PC-3 (cell line): ENCODE measurements around the gene HBE1. TPM values are rescaled to one million over a fixed set of nuclear protein-coding genes. Genes with fewer than 3 reads are reported as not detected.
"Not testable (repeated sequence)": the region's sequence is repeated elsewhere in the genome, so short reads cannot be mapped to it uniquely, and the experiment has no call there.

Experiments used
- ATAC-seq: fragments of 200-7000 bp; cut with Tn5 transposase; 2 replicates; pipeline ENCODE4 v1.9.1; 2020; ENCODE audit warnings: mild to moderate bottlenecking, moderate library complexity
- BruUV-seq: library from RNA; stranded (reverse); fragments of 400-500 nt; replicated peaks from 2 replicates; lab custom pipeline; 2021; lab: Mats Ljungman, UMichigan
- CTCF ChIA-PET: fragments of 300-600 bp; sonication (Branson Sonifier 250); formaldehyde crosslinking; loops from one replicate; lab custom pipeline; 2022; ENCODE audit warnings: antibody characterized with exemption; lab: Charles Lee
- POLR2A ChIA-PET: fragments of 300-600 bp; sonication (Branson Sonifier 250); formaldehyde crosslinking; loops from one replicate; lab custom pipeline; 2022; ENCODE audit warnings: antibody characterized with exemption; ENCODE audit not compliant: unreplicated experiment; lab: Charles Lee
- DNase-seq: peaks from one replicate; pipeline ENCODE4 v3.0.0-alpha.2; 2015
- H2AFZ ChIP-seq: fragments of 300-600 bp; sonication (generic); 2 replicates; pipeline ENCODE4 v1.6.0; 2016; ENCODE audit warnings: antibody characterized with exemption, low read length
- H3F3A ChIP-seq: fragments of 300-600 bp; sonication (generic); one replicate; pipeline ENCODE4 v1.6.0; 2017; ENCODE audit warnings: antibody characterized with exemption, low read length, control low read depth, mild to moderate bottlenecking; ENCODE audit not compliant: unreplicated experiment
- H3K27ac ChIP-seq: fragments of 300-600 bp; sonication (generic); 2 replicates; pipeline ENCODE4 v1.5.1; 2016; ENCODE audit warnings: mild to moderate bottlenecking, low read length
- H3K27me3 ChIP-seq: fragments of 300-600 bp; sonication (generic); 2 replicates; pipeline ENCODE4 v1.6.1; 2016; ENCODE audit warnings: low read length, mixed read lengths
- H3K36me3 ChIP-seq: fragments of 300-600 bp; sonication (generic); 2 replicates; pipeline ENCODE4 v1.6.1; 2016; ENCODE audit warnings: low read depth, mixed run types, low read length, mixed read lengths
- H3K4me1 ChIP-seq: fragments of 300-600 bp; sonication (generic); 2 replicates; pipeline ENCODE4 v1.5.1; 2016; ENCODE audit warnings: low read length; ENCODE audit not compliant: insufficient read depth
- H3K4me2 ChIP-seq: fragments of 300-600 bp; sonication (generic); 2 replicates; pipeline ENCODE4 v1.6.0; 2016; ENCODE audit warnings: low read length
- H3K4me3 ChIP-seq: fragments of 300-600 bp; sonication (generic); 2 replicates; pipeline ENCODE4 v1.5.1; 2016; ENCODE audit warnings: mild to moderate bottlenecking, low read length, mixed read lengths
- H3K79me2 ChIP-seq: fragments of 300-600 bp; sonication (generic); 2 replicates; pipeline ENCODE4 v1.6.1; 2017; ENCODE audit warnings: low read length, mixed read lengths
- H3K9ac ChIP-seq: fragments of 300-600 bp; sonication (generic); 2 replicates; pipeline ENCODE4 v1.6.0; 2016; ENCODE audit warnings: mild to moderate bottlenecking, low read length
- H3K9me2 ChIP-seq: fragments of 300-600 bp; sonication (generic); replicated peaks from 2 replicates; pipeline ENCODE4 v1.6.1; 2016; ENCODE audit warnings: mixed run types, low read length, mixed read lengths
- H3K9me3 ChIP-seq: fragments of 300-600 bp; sonication (generic); 2 replicates; pipeline ENCODE4 v1.6.1; 2016; ENCODE audit warnings: low read length, mixed read lengths
- H4K20me1 ChIP-seq: fragments of 300-600 bp; sonication (generic); 2 replicates; pipeline ENCODE4 v1.6.1; 2016; ENCODE audit warnings: low read length, mixed read lengths
- CTCF ChIP-seq: fragments of 300-600 bp; sonication (generic); conservative IDR thresholded peaks from 2 replicates; pipeline ENCODE4 v1.5.1; 2017; ENCODE audit warnings: antibody characterized with exemption, low read depth, mild to moderate bottlenecking, low read length
- EZH2 ChIP-seq: fragments of 300-600 bp; sonication (generic); IDR thresholded peaks from one replicate; pipeline ENCODE4 v1.6.1; 2017; ENCODE audit warnings: antibody characterized with exemption, mild to moderate bottlenecking, low read length; ENCODE audit not compliant: unreplicated experiment
- EZH2phosphoT487 ChIP-seq: fragments of 300-600 bp; sonication (generic); IDR thresholded peaks from 2 replicates; pipeline ENCODE4 v1.6.1; 2018; ENCODE audit warnings: mild to moderate bottlenecking, antibody characterized with exemption, low read length, borderline replicate concordance
- intact Hi-C: fragments of 100-400 bp; cut with micrococcal nuclease; formaldehyde crosslinking; loops from 2 replicates; pipeline ENCODE4 v1.9.0; 2023
- total RNA-seq: library from RNA; depleted of rRNA; stranded (reverse); fragments of >200 nt; gene quantifications from 2 replicates; pipeline ENCODE4 v1.2.3, GENCODE V29; 2014

The HBE1 gene
- total RNA-seq, 1 experiment from 2014 or later: 0.62 TPM

GRCh38 chr11:5298451-5298850 is 28.7 kb upstream of the HBE1 start:
- intact Hi-C loops: no loop called here
- no TSS peak for BruUV-seq
- peaks cover 18% of the 10 kb centered on the region; the same call in 1 of the 2 replicates for H3K27me3 ChIP-seq
- no peak overlapping the region for H3K9ac ChIP-seq
- H3K36me3 ChIP-seq: no peaks in the 10 kb centered on the region
- no peak for DNase-seq
- H3K4me1 ChIP-seq: no peaks in the 10 kb centered on the region
- no peak overlapping the region for H3K4me3 ChIP-seq
- CTCF ChIA-PET: no interaction called here
- H2AFZ ChIP-seq: no peak overlapping the region
- no peaks in the 10 kb centered on the region for H4K20me1 ChIP-seq
- H3K4me2 ChIP-seq: no peak overlapping the region
- H3K27ac ChIP-seq: no peak overlapping the region
- no peak for ATAC-seq
- POLR2A ChIA-PET: no interaction called here
- H3K9me2 ChIP-seq: no peaks in the 10 kb centered on the region
- no peaks in the 10 kb centered on the region for H3K79me2 ChIP-seq
- H3K9me3 ChIP-seq: no peaks in the 10 kb centered on the region
- no peak for TF ChIP-seq EZH2phosphoT487
- TF ChIP-seq CTCF: no peak
- TF ChIP-seq EZH2: no peak
- H3F3A ChIP-seq: no peaks in the 10 kb centered on the region

GRCh38 chr11:5297721-5298323 is 28.1 kb upstream of the HBE1 start:
- Histone ChIP-seq H3K4me1 (no peaks in the 10 kb centered on the region), H3K9ac (no peak overlapping the region), H3K9me3 (no peaks in the 10 kb centered on the region), H3K79me2 (no peaks in the 10 kb centered on the region), H3K9me2 (no peaks in the 10 kb centered on the region), H3F3A (no peaks in the 10 kb centered on the region), H4K20me1 (no peaks in the 10 kb centered on the region), H3K36me3 (no peaks in the 10 kb centered on the region), H3K27ac (no peak overlapping the region), H3K4me2 (no peak overlapping the region), H2AFZ (no peak overlapping the region), H3K4me3 (no peak overlapping the region), H3K27me3 (peaks cover 18% of the 10 kb centered on the region; the same call in 1 of the 2 replicates)
- intact Hi-C loops: no loop called here
- DNase-seq (no peak), ATAC-seq (no peak)
- POLR2A ChIA-PET: no interaction called here
- TF ChIP-seq EZH2 (no peak), EZH2phosphoT487 (no peak), CTCF (no peak)
- CTCF ChIA-PET: no interaction called here
- no TSS peak for BruUV-seq

- H3K36me3 ChIP-seq, H3K9me3 ChIP-seq, H3F3A ChIP-seq, CTCF ChIA-PET, DNase-seq, H4K20me1 ChIP-seq, H3K27me3 ChIP-seq, H3K27ac ChIP-seq, intact Hi-C loops, H3K9me2 ChIP-seq, ATAC-seq, H3K9ac ChIP-seq, H3K79me2 ChIP-seq, H2AFZ ChIP-seq, BruUV-seq, POLR2A ChIA-PET, H3K4me1 ChIP-seq, H3K4me2 ChIP-seq, H3K4me3 ChIP-seq: not testable (repeated sequence)
Measured at GRCh38 chr11:5294342-5294995, 24.7 kb upstream of the HBE1 start.
